HepG2 (cell line): Measurements from ENCODE around the gene DNAJB2. TPM values are rescaled to one million over a fixed set of nuclear protein-coding genes. Genes with fewer than 3 reads are reported as not detected.

Source experiments
- ATAD3A ChIP-seq: sonication (generic); formaldehyde crosslinking; IDR thresholded peaks from 2 replicates; pipeline ENCODE4 v1.4.0; 2020; ENCODE audit warnings: missing genetic modification reagents
- BCL6 ChIP-seq: IDR thresholded peaks from 2 replicates; pipeline ENCODE4 v1.6.1; 2016; ENCODE audit warnings: missing genetic modification reagents, missing compliant biosample characterization
- MBNL3 ChIP-seq: fragments of 250-450 bp; sonication (Bioruptor Pico); conservative IDR thresholded peaks from 2 replicates; pipeline ENCODE4 v1.8.0; 2022; ENCODE audit warnings: mild to moderate bottlenecking, inconsistent platforms
- NFE2L2 ChIP-seq: fragments of 150-350 bp; IDR thresholded peaks from 2 replicates; pipeline ENCODE4 v1.6.1; 2014; ENCODE audit warnings: low read length
- NR2C2 ChIP-seq: sonication (generic); formaldehyde crosslinking; IDR thresholded peaks from 2 replicates; pipeline ENCODE4 v1.4.0; 2020; ENCODE audit warnings: missing genetic modification reagents, mild to moderate bottlenecking, moderate library complexity, borderline replicate concordance
- POLR2AphosphoS5 ChIP-seq: IDR thresholded peaks from 2 replicates; pipeline ENCODE4 v1.6.1; 2012; ENCODE audit warnings: low read depth, low read length
- SOX13 ChIP-seq, 3 experiments: fragments of 450-650 bp in 1 of 3; sonication (generic) in 1 of 3; formaldehyde crosslinking in 1 of 3; IDR thresholded peaks in 2 of 3; conservative IDR thresholded peaks in 1 of 3; 2 replicates each; pipeline versions ENCODE4 v1.5.0 to v1.6.1; 2016 to 2020; ENCODE audit warnings: antibody characterized with exemption in 1 of 3, mild to moderate bottlenecking in 1 of 3, missing compliant biosample characterization in 1 of 3, missing genetic modification reagents in 1 of 3, moderate library complexity in 1 of 3
- ZFP1 ChIP-seq: IDR thresholded peaks from 2 replicates; pipeline ENCODE4 v1.6.1; 2016
- ZFY ChIP-seq: sonication (generic); formaldehyde crosslinking; IDR thresholded peaks from 2 replicates; pipeline ENCODE4 v1.4.0; 2020; ENCODE audit warnings: missing genetic modification reagents
- ZNF644 ChIP-seq: IDR thresholded peaks from 2 replicates; pipeline ENCODE4 v1.6.1; 2016; ENCODE audit warnings: low read depth
- ZNF660 ChIP-seq: sonication (generic); formaldehyde crosslinking; IDR thresholded peaks from 2 replicates; pipeline ENCODE4 v1.5.1; 2020; ENCODE audit warnings: mild to moderate bottlenecking, low read depth, missing genetic modification reagents, borderline replicate concordance
- polyA plus RNA-seq, 8 experiments: library from polyadenylated mRNA; depleted of rRNA in 3 of 8; stranded (reverse) in 7 of 8; unstranded in 1 of 8; fragments of >200 nt; fragmentation: Illumina TruSeq in 4 of 8; extraction: Trizol in 4 of 8; gene quantifications; 2 replicates each; pipeline versions ENCODE4 v1.2.1 to v1.2.3, GENCODE V29; 2011 to 2016; ENCODE audit warnings: low read depth in 4 of 8, missing spikeins in 1 of 8, mixed read lengths in 1 of 8; ENCODE audit not compliant: insufficient read depth in 1 of 8
- total RNA-seq, 5 experiments: library from RNA; depleted of rRNA; stranded (reverse); fragments of >200 nt; fragmentation: Illumina TruSeq; extraction: Trizol; gene quantifications; 2 replicates each; pipeline ENCODE4 v1.2.3, GENCODE V29; 2016; ENCODE audit warnings: low read depth in 1 of 5
- TF ChIP-seq, protein P1 (sequence below): sonication (generic); formaldehyde crosslinking; conservative IDR thresholded peaks from 2 replicates; pipeline ENCODE4 v1.4.0; 2020; ENCODE audit warnings: missing genetic modification reagents
- TF ChIP-seq, protein P2 (sequence below): sonication (generic); formaldehyde crosslinking; IDR thresholded peaks from 2 replicates; pipeline ENCODE4 v1.8.1; 2023; ENCODE audit warnings: mild to moderate bottlenecking, missing genetic modification reagents
- TF ChIP-seq, protein P3 (sequence below), 2 experiments: sonication (generic) in 1 of 2; formaldehyde crosslinking in 1 of 2; IDR thresholded peaks; 2 replicates each; pipeline versions ENCODE4 v1.4.0 to v1.6.1; 2016 to 2020; ENCODE audit warnings: borderline replicate concordance in 1 of 2, low read depth in 1 of 2, mild to moderate bottlenecking in 1 of 2, missing genetic modification reagents in 1 of 2
- TF ChIP-seq, protein P4 (sequence below): sonication (generic); formaldehyde crosslinking; IDR thresholded peaks from 2 replicates; pipeline ENCODE4 v1.8.0; 2022; ENCODE audit warnings: mild to moderate bottlenecking, missing genetic modification reagents, borderline replicate concordance
- TF ChIP-seq, protein P5 (sequence below): IDR thresholded peaks from 2 replicates; pipeline ENCODE4 v1.6.1; 2016; ENCODE audit warnings: missing biosample characterization, missing genetic modification reagents, low read depth

Gene DNAJB2
- total and polyA plus RNA-seq, 2 of the 13 experiments (the other 11 are each of a cell fraction or from before 2014, with no cell fraction given), result 21.3 to 31.1 TPM

DNA sequence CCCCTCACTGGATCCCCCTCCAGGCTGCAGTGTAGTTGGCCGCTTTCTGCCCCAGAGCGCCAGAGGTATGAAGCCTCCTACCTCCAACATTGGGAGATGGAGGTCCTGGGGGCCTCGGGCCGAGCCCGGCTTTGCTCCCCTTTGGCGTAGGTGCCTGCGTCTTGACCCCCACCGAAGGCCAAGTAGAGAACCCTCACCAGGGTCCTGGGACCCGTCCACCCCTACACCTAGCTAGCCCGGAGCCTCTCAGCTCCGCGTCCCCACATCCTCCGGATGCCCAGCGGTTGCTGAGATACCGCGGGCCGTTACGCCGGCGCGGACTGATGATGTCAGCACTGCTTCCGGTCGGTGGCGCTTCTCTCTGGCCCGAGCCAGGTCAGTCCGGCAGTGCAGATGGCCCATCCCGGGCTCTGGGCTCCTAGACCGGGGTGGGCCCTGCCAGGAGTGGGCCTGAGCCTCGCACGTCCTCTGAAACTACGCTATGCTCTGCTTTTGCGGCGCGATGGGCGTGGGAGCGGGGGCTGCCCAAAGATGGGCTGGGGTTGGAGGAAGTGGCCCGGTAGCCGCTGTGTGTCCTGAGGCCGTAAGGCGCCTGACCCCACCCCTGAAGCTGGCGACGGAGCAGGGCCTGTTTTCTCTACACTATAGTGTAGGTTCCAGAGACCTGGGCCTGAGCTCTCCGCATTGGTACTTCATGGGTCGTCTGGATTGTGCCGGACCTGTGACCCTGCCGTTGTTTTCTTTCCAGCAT is 33.8 kb upstream of the DNAJB2 start, which contains the start of the genes GLB1L and STK16 (continued):
- peak; percentile 96 for TF ChIP-seq POLR2AphosphoS5
- TF ChIP-seq, protein P1, sequence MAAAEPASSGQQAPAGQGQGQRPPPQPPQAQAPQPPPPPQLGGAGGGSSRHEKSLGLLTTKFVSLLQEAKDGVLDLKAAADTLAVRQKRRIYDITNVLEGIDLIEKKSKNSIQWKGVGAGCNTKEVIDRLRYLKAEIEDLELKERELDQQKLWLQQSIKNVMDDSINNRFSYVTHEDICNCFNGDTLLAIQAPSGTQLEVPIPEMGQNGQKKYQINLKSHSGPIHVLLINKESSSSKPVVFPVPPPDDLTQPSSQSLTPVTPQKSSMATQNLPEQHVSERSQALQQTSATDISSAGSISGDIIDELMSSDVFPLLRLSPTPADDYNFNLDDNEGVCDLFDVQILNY, result peak; percentile 60; the same call in 1 of the 2 replicates
- TF ChIP-seq, protein P2, sequence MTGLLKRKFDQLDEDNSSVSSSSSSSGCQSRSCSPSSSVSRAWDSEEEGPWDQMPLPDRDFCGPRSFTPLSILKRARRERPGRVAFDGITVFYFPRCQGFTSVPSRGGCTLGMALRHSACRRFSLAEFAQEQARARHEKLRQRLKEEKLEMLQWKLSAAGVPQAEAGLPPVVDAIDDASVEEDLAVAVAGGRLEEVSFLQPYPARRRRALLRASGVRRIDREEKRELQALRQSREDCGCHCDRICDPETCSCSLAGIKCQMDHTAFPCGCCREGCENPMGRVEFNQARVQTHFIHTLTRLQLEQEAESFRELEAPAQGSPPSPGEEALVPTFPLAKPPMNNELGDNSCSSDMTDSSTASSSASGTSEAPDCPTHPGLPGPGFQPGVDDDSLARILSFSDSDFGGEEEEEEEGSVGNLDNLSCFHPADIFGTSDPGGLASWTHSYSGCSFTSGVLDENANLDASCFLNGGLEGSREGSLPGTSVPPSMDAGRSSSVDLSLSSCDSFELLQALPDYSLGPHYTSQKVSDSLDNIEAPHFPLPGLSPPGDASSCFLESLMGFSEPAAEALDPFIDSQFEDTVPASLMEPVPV, result no peak
- TF ChIP-seq ZNF644 (CRISPR knock-in tag), result no peak
- peak; percentile 100 for TF ChIP-seq ZFY
- TF ChIP-seq MBNL3 (CRISPR knock-in tag), result no peak
- no peak for TF ChIP-seq SOX13 (IDR thresholded peaks at IDR 0.05)
- peak in 1 of 2 experiments; percentile 47; a peak in 2 of 4 replicates for TF ChIP-seq SOX13 (CRISPR knock-in tag; conservative IDR thresholded peaks at IDR 0.05 in 1 of 2, IDR thresholded peaks at IDR 0.05 in 1 of 2)
- TF ChIP-seq, protein P3, sequence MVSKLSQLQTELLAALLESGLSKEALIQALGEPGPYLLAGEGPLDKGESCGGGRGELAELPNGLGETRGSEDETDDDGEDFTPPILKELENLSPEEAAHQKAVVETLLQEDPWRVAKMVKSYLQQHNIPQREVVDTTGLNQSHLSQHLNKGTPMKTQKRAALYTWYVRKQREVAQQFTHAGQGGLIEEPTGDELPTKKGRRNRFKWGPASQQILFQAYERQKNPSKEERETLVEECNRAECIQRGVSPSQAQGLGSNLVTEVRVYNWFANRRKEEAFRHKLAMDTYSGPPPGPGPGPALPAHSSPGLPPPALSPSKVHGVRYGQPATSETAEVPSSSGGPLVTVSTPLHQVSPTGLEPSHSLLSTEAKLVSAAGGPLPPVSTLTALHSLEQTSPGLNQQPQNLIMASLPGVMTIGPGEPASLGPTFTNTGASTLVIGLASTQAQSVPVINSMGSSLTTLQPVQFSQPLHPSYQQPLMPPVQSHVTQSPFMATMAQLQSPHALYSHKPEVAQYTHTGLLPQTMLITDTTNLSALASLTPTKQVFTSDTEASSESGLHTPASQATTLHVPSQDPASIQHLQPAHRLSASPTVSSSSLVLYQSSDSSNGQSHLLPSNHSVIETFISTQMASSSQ (IDR thresholded peaks at IDR 0.05; ENCODE audit: low read depth), result peak; percentile 73
- TF ChIP-seq, protein P3 (CRISPR knock-in tag; IDR thresholded peaks at IDR 0.05; ENCODE audit: borderline replicate concordance), result peak; percentile 89
- peak; percentile 83 for TF ChIP-seq NR2C2
- no peak; the same call in 1 of the 2 replicates for TF ChIP-seq ZNF660 (CRISPR knock-in tag)
- TF ChIP-seq, protein P4, sequence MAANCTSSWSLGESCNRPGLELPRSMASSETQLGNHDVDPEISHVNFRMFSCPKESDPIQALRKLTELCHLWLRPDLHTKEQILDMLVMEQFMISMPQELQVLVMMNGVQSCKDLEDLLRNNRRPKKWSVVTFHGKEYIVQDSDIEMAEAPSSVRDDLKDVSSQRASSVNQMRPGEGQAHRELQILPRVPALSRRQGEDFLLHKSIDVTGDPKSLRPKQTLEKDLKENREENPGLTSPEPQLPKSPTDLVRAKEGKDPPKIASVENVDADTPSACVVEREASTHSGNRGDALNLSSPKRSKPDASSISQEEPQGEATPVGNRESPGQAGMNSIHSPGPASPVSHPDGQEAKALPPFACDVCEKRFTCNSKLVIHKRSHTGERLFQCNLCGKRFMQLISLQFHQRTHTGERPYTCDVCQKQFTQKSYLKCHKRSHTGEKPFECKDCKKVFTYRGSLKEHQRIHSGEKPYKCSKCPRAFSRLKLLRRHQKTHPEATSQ (CRISPR knock-in tag), result no peak
- TF ChIP-seq NFE2L2, result no peak
- peak; percentile 71; the same call in 1 of the 2 replicates for TF ChIP-seq ZFP1 (CRISPR knock-in tag)
- TF ChIP-seq BCL6 (CRISPR knock-in tag), result peak; percentile 60
- TF ChIP-seq, protein P5, sequence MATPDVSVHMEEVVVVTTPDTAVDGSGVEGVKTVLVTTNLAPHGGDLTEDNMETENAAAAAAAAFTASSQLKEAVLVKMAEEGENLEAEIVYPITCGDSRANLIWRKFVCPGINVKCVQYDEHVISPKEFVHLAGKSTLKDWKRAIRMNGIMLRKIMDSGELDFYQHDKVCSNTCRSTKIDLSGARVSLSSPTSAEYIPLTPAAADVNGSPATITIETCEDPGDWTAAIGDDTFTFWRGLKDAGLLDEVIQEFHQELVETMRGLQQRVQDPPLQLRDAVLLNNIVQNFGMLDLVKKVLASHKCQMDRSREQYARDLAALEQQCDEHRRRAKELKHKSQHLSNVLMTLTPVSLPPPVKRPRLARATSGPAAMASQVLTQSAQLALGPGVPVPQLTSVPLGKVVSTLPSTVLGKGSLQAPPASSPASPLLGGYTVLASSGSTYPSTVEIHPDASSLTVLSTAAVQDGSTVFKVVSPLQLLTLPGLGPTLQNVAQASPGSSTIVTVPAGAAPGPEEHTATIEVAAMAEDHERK (CRISPR knock-in tag), result peak; percentile 75
- TF ChIP-seq ATAD3A, result no peak
